GM18502 (cell line): ENCODE results near the gene C1orf198.

Experiments
- ATAC-seq: cut with Tn5 transposase; IDR thresholded peaks from one replicate; pipeline ENCODE4 v1.9.1; 2021; ENCODE audit warnings: mild to moderate bottlenecking; ENCODE audit not compliant: unreplicated experiment, poor library complexity

C1orf198 gene

GRCh38 chr1:230792691-230793462 lies 75.4 kb downstream of the C1orf198 start:
- no peak for ATAC-seq

GRCh38 chr1:230791986-230792564 lies 76.2 kb downstream of the C1orf198 start:
- no peak for ATAC-seq

GRCh38 chr1:230790026-230790425 lies 78.3 kb downstream of the C1orf198 start:
- ATAC-seq = no peak

- no peak for ATAC-seq
Observed at GRCh38 chr1:230788561-230789275, 79.6 kb downstream of the C1orf198 start.

DNA sequence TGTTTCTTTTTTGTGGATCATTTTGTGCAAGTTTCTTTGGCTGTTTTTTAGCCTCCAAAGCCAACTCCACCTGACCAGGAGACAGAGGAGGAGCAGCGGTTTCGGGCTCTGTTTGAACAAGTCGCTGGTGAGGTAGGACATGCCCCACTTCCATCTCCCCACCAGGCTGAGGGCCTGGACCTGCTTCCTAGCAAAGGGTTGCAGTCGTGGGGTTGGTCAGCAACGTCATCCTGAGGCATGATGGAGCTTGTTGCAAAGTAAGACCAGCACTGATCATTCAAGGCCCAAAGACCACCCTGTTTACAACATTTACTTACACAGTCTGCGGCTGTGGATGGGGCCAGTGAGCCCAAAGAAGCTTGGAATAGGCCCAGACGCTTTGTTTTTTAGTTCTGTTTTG lies 80.8 kb downstream of the C1orf198 start:
- ATAC-seq = no peak
